ENCODE data around the gene JCHAIN. TPM values are rescaled to one million over a fixed set of nuclear protein-coding genes. Genes with fewer than 3 reads are reported as not detected.
A peak's percentile ranks its signal among the peaks of the same experiment; 100 is the strongest.
"Not testable (repeated sequence)": the region's sequence is repeated elsewhere in the genome, so short reads cannot be mapped to it uniquely, and the experiment has no call there.

The JCHAIN gene
- total RNA-seq, 1 donor: 2.2 TPM

DNA sequence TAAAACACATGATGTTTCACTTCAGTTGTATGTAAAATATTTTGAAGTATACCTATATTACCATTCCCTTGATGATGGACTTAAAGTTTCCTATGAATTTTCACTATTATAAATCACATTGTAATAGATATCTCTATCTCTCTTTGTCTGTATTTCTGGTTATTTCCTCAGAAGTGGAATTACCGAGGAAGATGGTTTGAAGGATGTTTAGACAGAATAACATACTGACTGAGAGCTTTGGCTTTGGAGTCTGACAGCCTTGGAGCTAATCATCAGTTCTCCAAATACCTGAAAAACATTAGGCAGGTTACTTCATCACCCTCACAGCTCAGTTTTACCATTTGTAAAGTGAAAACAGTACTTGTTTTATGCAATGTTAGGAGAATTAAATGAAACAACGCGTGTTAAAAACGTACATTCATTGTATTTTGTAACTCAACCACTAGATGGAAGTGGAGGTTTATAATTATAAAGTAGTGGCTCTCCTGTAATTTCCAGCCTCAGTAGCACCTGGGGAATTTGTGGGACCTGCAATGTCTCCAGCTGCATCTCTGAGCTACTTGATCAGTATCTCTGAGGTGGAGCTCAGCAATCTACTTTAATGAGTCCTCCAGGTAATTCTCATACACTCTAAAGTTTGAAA, 14.3 kb downstream of the JCHAIN start:
- Histone ChIP-seq H3K9me3 (ENCODE audit: low read depth, low read length) (no peaks in the 10 kb centered on the region), H2AFZ (ENCODE audit: low read length) (peak overlapping the region; percentile 94), H3K27ac (ENCODE audit: low read depth, low read length) (no peak overlapping the region), H3K79me2 (ENCODE audit: insufficient read depth, low read length) (no peaks in the 10 kb centered on the region), H3K4me2 (ENCODE audit: insufficient read depth, low read length) (peak overlapping the region; percentile 80), H3K4me1 (ENCODE audit: insufficient read depth, low read length) (peaks cover 12% of the 10 kb centered on the region), H4K20me1 (ENCODE audit: insufficient read depth, low read length) (no peaks in the 10 kb centered on the region), H3K4me3 (ENCODE audit: insufficient read depth, low read length) (peak overlapping the region; percentile 63), H3K27me3 (ENCODE audit: insufficient read depth, low read length) (no peaks in the 10 kb centered on the region), H3K36me3 (ENCODE audit: insufficient read depth, low read length) (no peaks in the 10 kb centered on the region)
- TF ChIP-seq, protein P1, sequence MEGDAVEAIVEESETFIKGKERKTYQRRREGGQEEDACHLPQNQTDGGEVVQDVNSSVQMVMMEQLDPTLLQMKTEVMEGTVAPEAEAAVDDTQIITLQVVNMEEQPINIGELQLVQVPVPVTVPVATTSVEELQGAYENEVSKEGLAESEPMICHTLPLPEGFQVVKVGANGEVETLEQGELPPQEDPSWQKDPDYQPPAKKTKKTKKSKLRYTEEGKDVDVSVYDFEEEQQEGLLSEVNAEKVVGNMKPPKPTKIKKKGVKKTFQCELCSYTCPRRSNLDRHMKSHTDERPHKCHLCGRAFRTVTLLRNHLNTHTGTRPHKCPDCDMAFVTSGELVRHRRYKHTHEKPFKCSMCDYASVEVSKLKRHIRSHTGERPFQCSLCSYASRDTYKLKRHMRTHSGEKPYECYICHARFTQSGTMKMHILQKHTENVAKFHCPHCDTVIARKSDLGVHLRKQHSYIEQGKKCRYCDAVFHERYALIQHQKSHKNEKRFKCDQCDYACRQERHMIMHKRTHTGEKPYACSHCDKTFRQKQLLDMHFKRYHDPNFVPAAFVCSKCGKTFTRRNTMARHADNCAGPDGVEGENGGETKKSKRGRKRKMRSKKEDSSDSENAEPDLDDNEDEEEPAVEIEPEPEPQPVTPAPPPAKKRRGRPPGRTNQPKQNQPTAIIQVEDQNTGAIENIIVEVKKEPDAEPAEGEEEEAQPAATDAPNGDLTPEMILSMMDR (IDR thresholded peaks at IDR 0.05; ENCODE audit: extremely low read depth, low read depth, low read length): peak; percentile 55
- DNase-seq (ENCODE audit: insufficient read length, low spot score, missing footprints): no peak

DNA sequence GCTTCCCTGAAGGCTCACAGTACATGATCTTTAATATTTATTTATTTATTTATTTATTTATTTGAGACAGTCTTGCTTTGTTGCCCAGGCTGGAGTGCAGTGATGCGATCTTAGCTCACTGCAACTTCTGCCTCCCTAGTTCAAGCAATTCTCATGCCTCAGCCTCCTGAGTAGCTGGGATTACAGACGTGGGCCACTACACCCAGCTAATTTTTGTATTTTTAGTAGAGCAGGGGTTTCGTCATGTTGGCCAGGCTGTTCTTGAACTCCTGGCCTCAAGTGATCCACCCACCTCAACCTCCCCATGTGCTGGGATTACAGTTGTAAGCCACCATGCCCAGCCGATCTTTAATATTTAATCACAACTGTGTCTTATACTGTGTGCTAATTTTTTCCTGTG, 15.6 kb downstream of the JCHAIN start:
- not testable (repeated sequence) for DNase-seq (ENCODE audit: insufficient read length, low spot score, missing footprints); H3K9me3 ChIP-seq (ENCODE audit: low read depth, low read length); H4K20me1 ChIP-seq (ENCODE audit: insufficient read depth, low read length)

DNA sequence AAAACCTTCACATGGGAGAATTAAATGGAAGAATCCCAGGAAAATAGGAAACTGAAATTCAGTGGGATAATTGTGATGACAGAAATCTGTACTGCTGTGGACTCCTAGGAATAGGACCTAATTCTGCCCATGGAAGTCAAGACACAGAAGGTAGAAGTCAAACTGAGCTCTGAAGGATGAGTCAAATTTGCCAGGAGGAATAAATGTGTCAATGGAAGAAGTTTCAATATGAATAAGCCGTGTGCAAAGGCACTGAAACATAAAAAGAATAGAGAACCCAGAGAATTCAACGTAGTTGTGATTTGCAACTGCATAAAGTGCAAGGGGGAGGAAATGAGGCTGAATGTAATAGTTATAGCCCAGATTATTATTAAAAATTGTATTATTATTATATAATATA, 26.1 kb downstream of the JCHAIN start:
- H3K4me1 ChIP-seq (ENCODE audit: insufficient read depth, low read length): no peaks in the 10 kb centered on the region
- H3K4me2 ChIP-seq (ENCODE audit: insufficient read depth, low read length): no peak overlapping the region
- TF ChIP-seq, protein P1 (IDR thresholded peaks at IDR 0.05; ENCODE audit: extremely low read depth, low read depth, low read length): no peak
- H3K9me3 ChIP-seq (ENCODE audit: low read depth, low read length): no peaks in the 10 kb centered on the region
- H3K4me3 ChIP-seq (ENCODE audit: insufficient read depth, low read length): no peak overlapping the region
- H2AFZ ChIP-seq (ENCODE audit: low read length): no peak overlapping the region
- H3K27ac ChIP-seq (ENCODE audit: low read depth, low read length): no peak overlapping the region
- no peak for DNase-seq (ENCODE audit: insufficient read length, low spot score, missing footprints)
- no peaks in the 10 kb centered on the region for H3K36me3 ChIP-seq (ENCODE audit: insufficient read depth, low read length)
- H3K79me2 ChIP-seq (ENCODE audit: insufficient read depth, low read length): no peaks in the 10 kb centered on the region
- no peaks in the 10 kb centered on the region for H4K20me1 ChIP-seq (ENCODE audit: insufficient read depth, low read length)
- no peaks in the 10 kb centered on the region for H3K27me3 ChIP-seq (ENCODE audit: insufficient read depth, low read length)

More for the DNA sequence above, 15.6 kb downstream of the JCHAIN start:
- H3K4me3 ChIP-seq (ENCODE audit: insufficient read depth, low read length); H3K27me3 ChIP-seq (ENCODE audit: insufficient read depth, low read length); H3K4me2 ChIP-seq (ENCODE audit: insufficient read depth, low read length); H3K79me2 ChIP-seq (ENCODE audit: insufficient read depth, low read length); H3K27ac ChIP-seq (ENCODE audit: low read depth, low read length); H3K36me3 ChIP-seq (ENCODE audit: insufficient read depth, low read length); H2AFZ ChIP-seq (ENCODE audit: low read length): not testable (repeated sequence)
- peaks cover 12% of the 10 kb centered on the region for H3K4me1 ChIP-seq (ENCODE audit: insufficient read depth, low read length)

DNA sequence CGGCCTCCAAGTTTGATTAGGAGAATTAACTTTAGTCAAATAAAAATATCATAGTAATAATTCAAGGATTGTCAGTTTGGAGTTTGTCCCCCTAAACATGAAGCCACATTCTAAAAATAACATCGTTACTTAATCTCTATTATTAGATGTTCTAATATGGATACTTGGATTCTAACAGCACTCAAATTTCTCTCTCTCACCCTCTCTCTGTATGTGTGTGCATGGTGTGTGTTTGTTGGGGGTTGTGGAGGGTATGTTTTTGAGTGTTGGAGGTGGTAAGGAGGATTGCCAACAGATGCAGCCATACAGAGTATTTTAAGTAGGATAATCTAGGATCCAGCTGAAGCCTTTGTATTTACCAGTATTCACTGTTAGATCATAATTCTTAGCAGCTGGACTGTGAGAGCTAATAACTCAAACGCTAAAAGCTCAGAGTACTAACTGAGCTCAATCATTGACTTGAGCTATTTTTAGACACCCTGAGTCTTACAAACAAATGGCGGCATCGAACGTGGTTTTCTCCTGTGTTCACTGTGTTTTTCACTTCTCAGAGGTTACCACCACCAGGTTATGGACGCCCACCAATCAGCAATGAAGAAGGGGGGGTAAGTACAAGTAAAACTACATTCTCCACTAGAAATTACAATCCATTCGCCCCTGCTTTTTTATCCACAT, 28.9 kb downstream of the JCHAIN start:
- no peaks in the 10 kb centered on the region for H3K36me3 ChIP-seq (ENCODE audit: insufficient read depth, low read length)
- no peaks in the 10 kb centered on the region for H3K9me3 ChIP-seq (ENCODE audit: low read depth, low read length)
- peak overlapping the region; percentile 17 for H3K4me3 ChIP-seq (ENCODE audit: insufficient read depth, low read length)
- no peak for DNase-seq (ENCODE audit: insufficient read length, low spot score, missing footprints)
- H3K4me1 ChIP-seq (ENCODE audit: insufficient read depth, low read length): no peaks in the 10 kb centered on the region
- no peaks in the 10 kb centered on the region for H4K20me1 ChIP-seq (ENCODE audit: insufficient read depth, low read length)
- H3K4me2 ChIP-seq (ENCODE audit: insufficient read depth, low read length): peak overlapping the region; percentile 29
- H3K27me3 ChIP-seq (ENCODE audit: insufficient read depth, low read length): no peaks in the 10 kb centered on the region
- peak overlapping the region; percentile 68 for H2AFZ ChIP-seq (ENCODE audit: low read length)
- H3K27ac ChIP-seq (ENCODE audit: low read depth, low read length): no peak overlapping the region
- TF ChIP-seq, protein P1 (IDR thresholded peaks at IDR 0.05; ENCODE audit: extremely low read depth, low read depth, low read length): no peak
- H3K79me2 ChIP-seq (ENCODE audit: insufficient read depth, low read length): no peaks in the 10 kb centered on the region
